H7 (cell line): ENCODE data around the gene C6orf118. TPM values are rescaled to one million over a fixed set of nuclear protein-coding genes. Genes with fewer than 3 reads are reported as not detected.

ENCODE experiments used
- DNase-seq: peaks from one replicate; pipeline ENCODE4 v3.0.0; 2012
- H3K27me3 ChIP-seq: 2 replicates; pipeline ENCODE4 v1.6.0; 2011; ENCODE audit warnings: mild to moderate bottlenecking, low read length; ENCODE audit not compliant: control insufficient read depth, insufficient read depth
- H3K36me3 ChIP-seq: replicated peaks from 2 replicates; pipeline ENCODE4 v1.5.1; 2011; ENCODE audit warnings: low read length; ENCODE audit not compliant: control insufficient read depth, insufficient read depth
- H3K4me3 ChIP-seq: 2 replicates; pipeline ENCODE4 v1.5.1; 2011; ENCODE audit warnings: low read depth, mild to moderate bottlenecking, control low read depth, low read length, moderate library complexity; ENCODE audit not compliant: insufficient read depth
- total RNA-seq: library from RNA; depleted of rRNA; stranded (reverse); fragments of >200 nt; shearing (Covaris generic); gene quantifications from 2 replicates; pipeline ENCODE4 v1.2.3, GENCODE V29; 2014; rRNA removed

C6orf118 gene
- not detected in 2 replicates for total RNA-seq

DNA sequence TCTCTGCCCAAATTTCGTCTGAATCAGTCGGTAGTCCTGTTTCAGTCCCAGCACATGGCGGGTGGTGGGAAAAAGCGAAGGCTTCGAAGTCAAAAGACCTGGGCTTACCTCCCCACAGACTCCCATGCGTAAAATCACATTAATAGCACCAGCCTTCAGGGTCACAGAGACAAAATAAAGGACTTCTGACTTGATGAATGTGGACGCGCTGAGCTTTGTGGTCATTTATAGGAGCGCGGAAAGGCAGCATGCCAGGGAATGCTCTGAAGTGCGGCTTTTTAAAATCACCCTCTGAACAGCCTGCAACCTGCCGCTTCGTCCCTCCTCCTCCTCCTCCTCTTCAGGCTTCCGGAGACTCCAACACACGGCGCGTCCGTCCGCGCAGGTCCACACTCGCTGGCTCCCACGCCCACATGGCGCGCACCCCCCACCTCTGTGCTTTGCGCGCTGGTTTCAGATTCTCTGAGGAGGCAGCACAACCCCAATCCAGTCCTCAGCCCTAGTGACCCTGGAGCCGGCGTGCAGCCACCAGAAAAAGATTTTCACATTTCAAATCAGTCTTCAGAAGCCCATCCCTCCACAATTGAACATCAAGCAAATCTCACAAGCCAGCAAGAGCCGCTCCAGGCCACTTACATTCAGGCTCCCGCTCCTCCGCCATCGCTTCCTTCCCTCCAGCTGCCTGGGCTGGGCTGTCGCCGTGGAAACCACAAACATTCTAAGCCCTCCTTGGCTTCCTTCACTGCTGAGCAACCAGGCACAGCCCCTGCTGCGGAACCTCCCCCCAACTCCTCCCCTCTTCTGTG, at the start of gene C6orf118:
Gene C6orf118 (minus strand): TSS at position 680 of the 806 bp plus-strand sequence. CDS start 19 bp downstream, at position 661.
- DNase-seq, result peak; percentile 89
- H3K4me3 ChIP-seq, result peak within 1 kb of the TSS; percentile 38
- peaks cover 11% of the 10 kb centered on the region for H3K27me3 ChIP-seq
- no peaks in the 10 kb centered on the region for H3K36me3 ChIP-seq

DNA sequence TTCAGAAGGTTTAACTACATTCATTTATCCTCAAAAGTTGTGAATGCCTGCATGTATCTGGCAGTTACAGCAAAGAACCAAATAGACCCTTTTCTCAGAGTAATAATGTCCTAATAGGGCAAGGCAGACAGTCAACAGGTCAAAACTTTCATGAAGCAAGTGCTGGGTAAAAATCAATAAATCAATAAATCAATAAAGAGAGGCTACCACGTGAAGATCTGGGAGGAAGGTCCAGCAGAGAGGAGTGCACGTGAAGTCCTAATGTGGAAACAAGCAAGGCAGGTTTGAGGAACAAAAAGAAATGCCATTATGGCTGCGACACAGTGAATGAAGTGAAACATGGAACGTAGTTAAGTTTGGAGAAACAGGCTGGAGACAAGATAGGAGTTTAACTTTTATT, 36.3 kb upstream of the C6orf118 start:
- Histone ChIP-seq H3K27me3 (no peaks in the 10 kb centered on the region), H3K4me3 (no peak overlapping the region), H3K36me3 (no peaks in the 10 kb centered on the region)
- DNase-seq, result no peak

DNA sequence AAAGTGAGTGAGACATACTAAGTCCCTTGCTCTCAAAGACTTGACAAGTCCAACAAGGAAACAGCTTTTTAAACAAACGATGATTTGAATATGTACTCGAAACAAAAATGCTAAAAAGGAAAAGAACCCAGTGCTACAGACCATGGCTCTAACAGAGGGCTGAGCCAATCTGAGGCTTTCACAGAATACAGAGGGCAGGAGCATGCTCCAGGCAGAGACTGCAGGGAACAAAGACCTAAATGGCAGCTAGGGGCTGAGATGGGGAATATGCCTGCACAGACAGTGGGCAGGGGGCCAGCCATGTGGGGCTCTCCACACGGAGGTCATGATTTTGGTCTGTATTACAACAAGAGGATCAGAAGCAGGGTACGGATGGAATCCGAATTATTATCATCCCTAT, 31.1 kb upstream of the C6orf118 start:
- H3K4me3 ChIP-seq, result no peak overlapping the region
- no peaks in the 10 kb centered on the region for H3K36me3 ChIP-seq
- DNase-seq, result no peak
- H3K27me3 ChIP-seq, result no peaks in the 10 kb centered on the region

DNA sequence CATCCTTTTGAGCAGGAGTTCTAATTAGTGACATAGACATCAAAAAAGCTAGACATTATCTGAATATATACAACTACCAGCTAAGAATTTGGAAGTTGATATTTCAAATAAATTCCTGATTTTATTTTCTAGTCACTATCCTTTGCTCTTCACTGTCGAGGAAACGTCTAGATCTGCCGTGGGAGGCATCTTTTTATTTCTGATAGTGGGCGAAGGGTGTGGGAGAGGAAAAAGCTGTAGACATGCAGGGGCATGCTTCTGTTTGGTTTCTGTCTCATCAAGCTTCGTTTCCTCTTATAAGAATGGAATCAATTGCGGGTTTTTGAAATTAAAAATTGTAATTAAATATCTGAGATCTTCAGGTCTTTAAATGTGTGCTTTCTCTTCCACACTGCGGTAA, 16.2 kb upstream of the C6orf118 start:
- no peak overlapping the region for H3K4me3 ChIP-seq
- no peak for DNase-seq
- no peaks in the 10 kb centered on the region for H3K27me3 ChIP-seq
- H3K36me3 ChIP-seq, result no peaks in the 10 kb centered on the region

DNA sequence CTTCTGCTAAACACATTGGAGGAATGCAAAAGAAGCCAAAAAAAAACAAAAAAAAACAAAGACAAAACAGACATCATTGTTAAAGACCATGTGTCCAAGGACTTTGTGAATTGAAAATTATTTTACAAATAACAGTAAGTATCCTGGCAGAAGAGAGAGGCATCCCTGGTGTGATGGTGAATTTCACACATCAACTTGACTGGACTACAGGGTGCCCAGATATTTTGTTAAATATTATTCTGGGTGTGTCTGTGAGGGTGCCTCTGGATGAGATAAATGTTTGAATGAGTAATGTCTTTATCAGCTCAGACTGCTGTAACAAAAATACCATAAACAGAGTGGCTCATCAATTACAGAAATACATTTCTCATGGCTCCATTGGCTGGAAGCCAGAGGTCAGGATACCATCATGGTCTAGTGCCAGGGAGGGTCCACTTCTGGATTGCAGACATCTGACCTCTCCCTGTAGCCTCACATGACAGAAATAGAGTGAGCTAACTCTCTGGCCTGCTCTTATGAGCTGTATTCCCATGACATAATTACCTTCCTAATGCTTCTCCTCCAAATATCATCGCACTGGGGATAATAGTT, 12.2 kb upstream of the C6orf118 start:
- Histone ChIP-seq H3K4me3 (no peak overlapping the region), H3K27me3 (no peaks in the 10 kb centered on the region), H3K36me3 (no peaks in the 10 kb centered on the region)
- no peak for DNase-seq

DNA sequence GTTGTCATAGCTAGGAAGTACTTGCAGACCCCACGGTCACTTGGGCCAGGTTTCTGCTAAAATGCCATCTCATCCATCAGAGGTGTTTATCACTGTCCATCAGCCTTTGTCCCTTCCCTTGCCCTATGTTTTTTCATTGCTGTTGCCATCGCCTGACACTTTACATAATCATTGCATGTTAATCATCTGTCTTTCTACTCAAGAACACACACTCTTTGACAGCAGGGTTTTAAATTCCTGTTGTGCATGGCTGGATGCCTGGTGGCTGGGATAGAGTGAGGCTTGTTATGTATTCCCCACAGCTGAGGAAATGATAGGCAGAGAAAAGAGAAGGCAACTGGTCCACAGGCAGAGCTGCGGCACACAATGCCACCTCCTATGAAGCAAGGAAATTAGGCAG, 11.7 kb upstream of the C6orf118 start:
- H3K4me3 ChIP-seq, result no peak overlapping the region
- no peaks in the 10 kb centered on the region for H3K27me3 ChIP-seq
- H3K36me3 ChIP-seq, result no peaks in the 10 kb centered on the region
- DNase-seq, result no peak

DNA sequence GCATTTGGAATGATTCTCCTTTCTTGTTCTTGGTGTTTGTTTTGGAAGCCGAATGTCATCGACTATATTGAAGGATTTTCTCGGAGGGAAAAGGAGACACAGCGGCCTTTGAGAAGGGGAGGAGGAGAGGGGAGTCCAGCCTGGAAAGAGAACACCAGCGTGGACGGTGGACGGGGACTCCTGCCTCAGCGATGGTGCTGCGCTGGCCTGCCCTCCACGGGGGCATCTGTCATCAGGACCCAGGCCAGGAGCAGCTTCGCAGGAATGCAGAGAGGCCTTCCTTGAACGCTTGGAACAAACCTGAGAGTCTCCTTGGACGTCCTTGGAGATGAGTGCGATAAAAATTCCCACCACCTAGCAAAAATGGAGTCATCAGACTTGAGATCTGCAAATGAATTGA, 8.3 kb upstream of the C6orf118 start:
- no peak overlapping the region for H3K4me3 ChIP-seq
- no peak for DNase-seq
- H3K36me3 ChIP-seq, result no peaks in the 10 kb centered on the region
- no peaks in the 10 kb centered on the region for H3K27me3 ChIP-seq

DNA sequence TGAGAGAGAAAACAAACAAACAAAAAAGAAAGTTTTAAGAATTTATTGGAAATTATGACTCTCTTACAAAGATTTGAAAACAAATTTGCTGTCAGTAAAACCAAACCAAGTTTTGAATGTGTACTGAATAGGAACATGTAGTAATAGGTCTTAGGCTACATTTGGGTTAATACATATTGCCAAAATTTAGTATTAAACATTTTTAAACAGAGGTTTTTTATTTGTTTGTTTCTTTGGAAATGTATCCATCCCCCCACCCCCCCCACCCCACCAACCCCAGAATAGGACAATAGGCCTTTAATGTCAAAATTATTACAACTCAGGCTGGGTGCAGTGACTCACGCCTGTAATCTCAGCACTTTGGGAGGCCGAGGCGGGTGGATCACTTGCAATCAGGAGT, 2.5 kb downstream of the C6orf118 start:
- H3K36me3 ChIP-seq, result no peaks in the 10 kb centered on the region
- no peak overlapping the region for H3K4me3 ChIP-seq

DNA sequence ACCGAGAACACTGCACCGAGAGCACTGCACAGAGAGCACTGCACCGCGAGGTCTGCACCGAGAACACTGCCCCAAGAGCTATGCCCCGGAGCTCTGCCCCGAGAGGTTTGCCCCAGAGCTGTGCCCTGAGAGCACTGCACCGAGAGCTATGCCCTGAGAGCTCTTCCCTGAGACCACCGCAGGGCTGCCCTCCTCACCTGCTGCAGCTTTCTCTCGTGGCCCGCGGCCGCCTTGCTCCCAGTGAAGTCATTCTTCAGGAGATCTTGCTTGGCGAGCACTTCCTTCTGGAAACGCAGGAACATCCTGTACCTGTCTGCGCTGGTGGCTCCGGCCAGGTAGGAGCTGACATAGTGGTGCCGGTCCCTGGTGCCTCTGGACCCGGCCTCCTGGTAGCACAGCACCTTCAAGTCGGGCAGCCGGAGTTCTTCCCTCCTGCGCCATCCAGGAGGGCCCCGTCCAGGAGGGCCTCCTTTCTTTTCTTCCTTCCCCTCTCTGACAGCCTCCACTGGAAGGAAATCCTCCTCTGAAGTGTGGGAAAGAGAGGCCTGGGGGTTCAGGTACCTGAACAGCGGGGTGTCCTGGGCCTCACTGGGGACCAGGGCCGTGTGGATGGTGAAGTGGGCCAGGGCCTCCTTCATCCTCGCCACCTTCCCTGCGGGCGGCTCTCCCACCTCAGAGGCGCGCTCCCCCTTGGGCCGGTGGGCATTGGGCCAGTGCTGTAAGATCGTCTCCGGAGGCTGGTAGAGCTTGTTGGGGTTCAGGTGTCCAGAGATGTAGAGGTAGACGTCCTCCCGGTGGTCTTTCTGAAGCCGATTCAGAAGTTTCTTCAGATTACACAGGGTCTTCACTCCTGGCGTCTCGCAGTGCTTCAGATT, 7.8 kb downstream of the C6orf118 start:
- Histone ChIP-seq H3K4me3 (no peak overlapping the region), H3K27me3 (no peaks in the 10 kb centered on the region), H3K36me3 (no peaks in the 10 kb centered on the region)
- no peak for DNase-seq

More for the DNA sequence above, 2.5 kb downstream of the C6orf118 start:
- H3K27me3 ChIP-seq, result peaks cover 11% of the 10 kb centered on the region
- DNase-seq, result no peak

GRCh38 chr6:165300422-165300936, 8.9 kb downstream of the C6orf118 start:
- Histone ChIP-seq H3K36me3 (no peaks in the 10 kb centered on the region), H3K27me3 (no peaks in the 10 kb centered on the region), H3K4me3 (no peak overlapping the region)
- DNase-seq, result no peak

DNA sequence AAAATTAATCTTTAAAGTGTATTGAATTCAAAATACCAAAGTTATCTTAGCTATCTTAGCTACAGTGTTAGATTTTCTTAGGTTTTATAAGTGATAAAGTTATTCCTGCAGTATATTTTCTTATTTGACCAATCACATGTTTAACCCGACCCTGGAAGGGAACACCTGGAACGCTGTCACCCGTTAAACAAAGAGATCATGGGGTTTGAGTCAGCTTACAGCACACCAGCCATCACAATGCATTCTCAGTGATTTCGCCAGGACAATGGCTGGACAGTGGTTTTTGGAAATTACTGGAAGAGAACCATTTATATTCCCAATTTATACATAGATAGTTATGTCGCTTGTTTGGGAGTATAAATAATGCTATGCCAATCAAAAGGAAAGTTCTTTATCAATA, 10.5 kb downstream of the C6orf118 start:
- no peak for DNase-seq
- no peaks in the 10 kb centered on the region for H3K36me3 ChIP-seq
- no peaks in the 10 kb centered on the region for H3K27me3 ChIP-seq
- H3K4me3 ChIP-seq, result no peak overlapping the region

DNA sequence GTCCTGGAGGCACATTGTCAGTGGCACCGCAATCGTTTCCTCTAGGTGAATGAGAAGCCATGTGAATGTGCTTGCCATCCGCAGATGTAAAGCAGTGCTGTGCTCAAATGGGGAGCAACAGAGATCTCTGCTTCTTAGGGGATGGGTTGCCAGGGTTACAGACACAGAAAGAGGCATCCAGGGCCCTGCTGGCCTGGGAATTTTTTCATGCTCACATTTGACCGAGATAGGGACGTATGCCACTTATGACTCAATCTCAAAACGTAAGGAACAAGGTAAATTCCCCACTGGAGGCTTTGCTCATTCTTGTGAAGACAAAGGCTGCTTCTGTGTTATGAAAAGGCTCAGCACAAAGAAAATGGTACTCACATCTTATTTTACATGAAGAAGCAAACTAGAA, 11.0 kb downstream of the C6orf118 start:
- no peak for DNase-seq
- Histone ChIP-seq H3K4me3 (no peak overlapping the region), H3K36me3 (no peaks in the 10 kb centered on the region), H3K27me3 (no peaks in the 10 kb centered on the region)

DNA sequence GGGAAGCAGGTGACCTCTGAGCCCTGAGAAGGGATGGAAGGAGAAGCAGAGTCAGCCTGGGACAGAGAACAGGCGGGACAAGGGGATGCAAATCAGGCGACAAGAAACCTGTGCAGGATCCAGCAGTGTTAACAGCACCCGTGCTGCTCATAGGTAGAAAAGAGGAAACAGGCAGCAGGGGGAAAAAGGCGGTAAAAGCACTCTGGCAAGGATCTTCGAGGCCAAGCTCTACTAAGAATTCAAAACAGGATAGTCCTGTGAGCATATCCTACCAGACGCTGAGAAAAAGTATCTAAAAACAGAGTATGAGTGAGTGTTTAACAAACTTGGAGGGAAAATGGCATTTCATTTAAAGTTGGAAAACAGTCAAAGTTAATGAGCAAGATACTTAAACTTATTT, 16.7 kb downstream of the C6orf118 start:
- no peak overlapping the region for H3K4me3 ChIP-seq
- H3K27me3 ChIP-seq, result no peaks in the 10 kb centered on the region
- H3K36me3 ChIP-seq, result no peaks in the 10 kb centered on the region
- DNase-seq, result no peak

GRCh38 chr6:165274611-165275010, 34.8 kb downstream of the C6orf118 start:
- Histone ChIP-seq H3K36me3 (no peaks in the 10 kb centered on the region), H3K27me3 (no peaks in the 10 kb centered on the region), H3K4me3 (no peak overlapping the region)
- no peak for DNase-seq
